Testis (tissue), 3 donors: ENCODE data around the gene ARV1. TPM values are rescaled to one million over a fixed set of nuclear protein-coding genes. Genes with fewer than 3 reads are reported as not detected.
"Not testable (repeated sequence)": the region's sequence is repeated elsewhere in the genome, so short reads cannot be mapped to it uniquely, and the experiment has no call there.

ENCODE experiments used
- DNase-seq: peaks from one replicate; pipeline ENCODE4 v3.0.0-alpha.2; 2019
- H3K27ac ChIP-seq, 2 donors: fragments of 200-600 bp; sonication (generic); one replicate each; pipeline ENCODE4 v1.5.1; 2019
- H3K27me3 ChIP-seq: fragments of 200-600 bp; sonication (generic); one replicate; pipeline ENCODE4 v1.5.1; 2019
- H3K36me3 ChIP-seq: fragments of 200-600 bp; sonication (generic); one replicate; pipeline ENCODE4 v1.5.1; 2017; ENCODE audit warnings: low read depth; ENCODE audit errors: missing control alignments
- H3K4me1 ChIP-seq: fragments of 200-600 bp; sonication (generic); one replicate; pipeline ENCODE4 v1.5.1; 2019
- H3K4me3 ChIP-seq, 2 donors: fragments of 200-600 bp; sonication (generic); one replicate each; pipeline ENCODE4 v1.5.1; 2017 to 2019
- H3K9me3 ChIP-seq: fragments of 200-600 bp; sonication (generic); one replicate; pipeline ENCODE4 v1.5.1; 2017
- CTCF ChIP-seq, 3 experiments: fragments of 450-650 bp in 2 of 3; fragments of 200-600 bp in 1 of 3; sonication (generic) in 1 of 3; IDR thresholded peaks; one replicate each; pipeline ENCODE4 v1.5.1; 2016 to 2019; ENCODE audit warnings: antibody characterized with exemption in 3 of 3, mild to moderate bottlenecking in 2 of 3, moderate library complexity in 1 of 3
- POLR2A ChIP-seq: fragments of 450-650 bp; IDR thresholded peaks from one replicate; pipeline ENCODE4 v1.6.1; 2017; ENCODE audit warnings: antibody characterized with exemption, mild to moderate bottlenecking, moderate library complexity
- WGBS, 2 donors: methylation state at CpG; one replicate each; pipeline ENCODE4 v1.1.5; 2018; 5-methylcytosine and 5-hydroxymethylcytosine counted together
- intact Hi-C: fragments of 100-400 bp; cut with DNase I; formaldehyde crosslinking; loops from one replicate; pipeline ENCODE4 v1.15.1; 2023; ENCODE audit warnings: low total_unique reads
- polyA plus RNA-seq: library from polyadenylated mRNA; stranded (reverse); fragments of 350-450 nt; fragmentation: Illumina TruSeq; extraction: RNeasy Lipid Tissue Mini Kit (QIAGEN cat#74804); gene quantifications from one replicate; pipeline ENCODE4 v1.2.3, GENCODE V29; 2014; ENCODE audit warnings: low read depth, low replicate concordance; ENCODE audit not compliant: insufficient read depth
- total RNA-seq, 2 donors: library from RNA; depleted of rRNA; stranded (reverse); fragments of >200 nt; gene quantifications; one replicate each; pipeline ENCODE4 v1.2.3, GENCODE V29; 2016

The ARV1 gene
- total and polyA plus RNA-seq, 3 donors from 2014 or later, result 35.4 to 71.7 (median 40.7) TPM

DNA sequence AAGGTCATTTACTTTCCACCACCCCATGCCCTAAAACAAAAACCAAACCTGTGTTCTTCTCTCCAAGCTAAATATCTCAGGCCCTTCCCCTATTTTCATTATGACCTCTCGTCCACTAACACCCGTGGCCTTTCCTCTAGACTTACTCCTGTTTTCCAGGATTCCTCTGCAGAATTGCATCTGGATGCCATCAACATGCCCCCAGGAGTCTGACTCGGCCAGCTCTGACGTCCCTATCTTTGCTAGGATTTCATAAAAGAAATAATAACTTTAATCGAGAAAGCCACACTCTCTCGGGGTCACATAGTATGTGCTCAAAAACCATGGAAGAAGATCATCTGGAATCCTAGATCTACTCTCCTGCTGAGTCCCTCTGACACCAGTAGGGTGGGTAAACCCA lies 47.7 kb downstream of the ARV1 start:
- 88 to 90% methylated on average over 6 of the region's 6 CpGs for WGBS, 2 donors
- no peaks in the 10 kb centered on the region for H3K9me3 ChIP-seq
- no peaks in the 10 kb centered on the region for H3K27me3 ChIP-seq
- no peaks in the 10 kb centered on the region for H3K36me3 ChIP-seq
- no peak overlapping the region for H3K27ac ChIP-seq
- no peak overlapping the region for H3K4me3 ChIP-seq
- H3K4me1 ChIP-seq, result no peaks in the 10 kb centered on the region
- intact Hi-C loops, result no loop called here
- TF ChIP-seq CTCF (IDR thresholded peaks at IDR 0.05) (no peak), POLR2A (no peak)
- no peak for DNase-seq

GRCh38 chr1:231027136-231027925 lies 48.4 kb downstream of the ARV1 start:
- Histone ChIP-seq H3K36me3 (no peaks in the 10 kb centered on the region), H3K9me3 (no peaks in the 10 kb centered on the region), H3K4me1 (no peaks in the 10 kb centered on the region), H3K4me3 (no peak overlapping the region), H3K27me3 (no peaks in the 10 kb centered on the region), H3K27ac (no peak overlapping the region)
- intact Hi-C loops, result no loop called here
- WGBS, 2 donors, result 83 to 86% methylated on average over 18 to 23 of the region's 23 CpGs
- DNase-seq, result no peak
- no peak for TF ChIP-seq CTCF (IDR thresholded peaks at IDR 0.05)
- no peak for TF ChIP-seq POLR2A

GRCh38 chr1:231027971-231028370 lies 49.1 kb downstream of the ARV1 start:
- Histone ChIP-seq H3K4me1 (no peaks in the 10 kb centered on the region), H3K9me3 (no peaks in the 10 kb centered on the region), H3K36me3 (no peaks in the 10 kb centered on the region), H3K27me3 (no peaks in the 10 kb centered on the region), H3K4me3 (no peak overlapping the region), H3K27ac (no peak overlapping the region)
- TF ChIP-seq CTCF (IDR thresholded peaks at IDR 0.05) (no peak), POLR2A (no peak)
- DNase-seq, result no peak
- intact Hi-C loops, result no loop called here
- 89% methylated on average over 8 to 10 of the region's 10 CpGs for WGBS, 2 donors

- no peak overlapping the region for H3K4me3 ChIP-seq
Observed at GRCh38 chr1:231028682-231029081, 49.8 kb downstream of the ARV1 start.

GRCh38 chr1:231029247-231029646 lies 50.4 kb downstream of the ARV1 start:
- H3K27me3 ChIP-seq, H3K4me3 ChIP-seq, H3K27ac ChIP-seq, intact Hi-C loops, H3K9me3 ChIP-seq, DNase-seq, H3K4me1 ChIP-seq, H3K36me3 ChIP-seq: not testable (repeated sequence)
- WGBS, 2 donors, result 84 to 92% methylated on average over 4 of the region's 4 CpGs

More at GRCh38 chr1:231028682-231029081, 49.8 kb downstream of the ARV1 start:
- no peaks in the 10 kb centered on the region for H3K36me3 ChIP-seq
- H3K27me3 ChIP-seq, result no peaks in the 10 kb centered on the region
- DNase-seq, result no peak
- TF ChIP-seq POLR2A (no peak), CTCF (IDR thresholded peaks at IDR 0.05) (no peak)
- H3K4me1 ChIP-seq, result no peaks in the 10 kb centered on the region
- H3K27ac ChIP-seq, result no peak overlapping the region
- intact Hi-C loops, result no loop called here
- 72 to 75% methylated on average over 7 of the region's 7 CpGs for WGBS, 2 donors
- H3K9me3 ChIP-seq, result no peaks in the 10 kb centered on the region
